Trophoblast cell (in vitro differentiated cells and primary cell): ENCODE measurements around the gene PTPRO.

Experiments
- DNase-seq, 2 donors: peaks; one replicate each; pipeline ENCODE4 v3.0.0-alpha.2; 2016
- H2AFZ ChIP-seq: 2 replicates; pipeline ENCODE4 v1.6.1; 2013; ENCODE audit warnings: low read length, moderate library complexity, mild to moderate bottlenecking; ENCODE audit not compliant: insufficient read depth, poor library complexity
- H2AK5ac ChIP-seq: 2 replicates; pipeline ENCODE4 v1.6.1; 2013; ENCODE audit warnings: mild to moderate bottlenecking, low read length
- H2BK120ac ChIP-seq: 2 replicates; pipeline ENCODE4 v1.6.1; 2013; ENCODE audit warnings: low read length, mild to moderate bottlenecking, moderate library complexity; ENCODE audit not compliant: insufficient read depth, poor library complexity
- H2BK12ac ChIP-seq: 2 replicates; pipeline ENCODE4 v1.6.1; 2013; ENCODE audit warnings: mild to moderate bottlenecking, low read length, moderate library complexity
- H2BK5ac ChIP-seq: 2 replicates; pipeline ENCODE4 v1.6.1; 2013; ENCODE audit warnings: low read length, low read depth, moderate library complexity, mild to moderate bottlenecking; ENCODE audit not compliant: poor library complexity
- H3K14ac ChIP-seq: 2 replicates; pipeline ENCODE4 v1.6.1; 2013; ENCODE audit warnings: mild to moderate bottlenecking, low read length
- H3K18ac ChIP-seq: 2 replicates; pipeline ENCODE4 v1.6.1; 2013; ENCODE audit warnings: mild to moderate bottlenecking, low read length
- H3K23ac ChIP-seq: 2 replicates; pipeline ENCODE4 v1.6.1; 2013; ENCODE audit warnings: low read length
- H3K27ac ChIP-seq: 2 replicates; pipeline ENCODE4 v1.5.1; 2013; ENCODE audit warnings: low read depth, mild to moderate bottlenecking, inconsistent platforms, low read length, moderate library complexity
- H3K27me3 ChIP-seq: 2 replicates; pipeline ENCODE4 v1.6.1; 2013; ENCODE audit warnings: inconsistent platforms, mild to moderate bottlenecking, low read length, moderate library complexity; ENCODE audit not compliant: insufficient read depth
- H3K36me3 ChIP-seq, 2 experiments: 1 replicate in 1 of 2; 2 replicates in 1 of 2; pipeline ENCODE4 v1.6.1; 2013; ENCODE audit warnings: low read length in 2 of 2, mild to moderate bottlenecking in 2 of 2, moderate library complexity in 1 of 2; ENCODE audit not compliant: insufficient read depth in 2 of 2, control insufficient read depth in 1 of 2
- H3K4ac ChIP-seq: 2 replicates; pipeline ENCODE4 v1.6.1; 2013; ENCODE audit warnings: low read depth, mild to moderate bottlenecking, low read length, moderate library complexity
- H3K4me1 ChIP-seq, 2 experiments: 1 replicate in 1 of 2; 2 replicates in 1 of 2; pipeline ENCODE4 v1.6.1; 2013; ENCODE audit warnings: low read length in 2 of 2, mild to moderate bottlenecking in 2 of 2, moderate library complexity in 1 of 2; ENCODE audit not compliant: insufficient read depth in 2 of 2, control insufficient read depth in 1 of 2
- H3K4me2 ChIP-seq: 2 replicates; pipeline ENCODE4 v1.6.1; 2013; ENCODE audit warnings: inconsistent platforms, mild to moderate bottlenecking, low read length, moderate library complexity
- H3K4me3 ChIP-seq: 2 replicates; pipeline ENCODE4 v1.5.1; 2013; ENCODE audit warnings: mild to moderate bottlenecking, low read depth, low read length, inconsistent platforms
- H3K79me1 ChIP-seq: one replicate; pipeline ENCODE4 v1.6.1; 2013; ENCODE audit warnings: low read length
- H3K79me2 ChIP-seq: 2 replicates; pipeline ENCODE4 v1.6.1; 2013; ENCODE audit warnings: low read length, mild to moderate bottlenecking; ENCODE audit not compliant: control insufficient read depth, insufficient read depth, poor library complexity
- H3K9ac ChIP-seq: 2 replicates; pipeline ENCODE4 v1.6.1; 2013; ENCODE audit warnings: mild to moderate bottlenecking, low read length
- H3K9me3 ChIP-seq: 2 replicates; pipeline ENCODE4 v1.6.1; 2013; ENCODE audit warnings: low read depth, mild to moderate bottlenecking, control low read depth, inconsistent platforms, low read length; ENCODE audit not compliant: insufficient read depth
- H4K12ac ChIP-seq: 2 replicates; pipeline ENCODE4 v1.6.1; 2013; ENCODE audit warnings: low read depth, mild to moderate bottlenecking, low read length, moderate library complexity
- H4K8ac ChIP-seq: 2 replicates; pipeline ENCODE4 v1.6.1; 2013; ENCODE audit warnings: low read depth, mild to moderate bottlenecking, low read length, moderate library complexity
- H4K91ac ChIP-seq: one replicate; pipeline ENCODE4 v1.6.1; 2013; ENCODE audit warnings: low read depth, mild to moderate bottlenecking, low read length, moderate library complexity
- WGBS: extraction: QIAGEN DNeasy Blood & Tissue Kit; methylation state at CpG from one replicate; pipeline ENCODE4 v1.1.7; 2013; ENCODE audit warnings: missing lambda C conversion rate; ENCODE audit not compliant: insufficient read length, insufficient coverage; ENCODE audit errors: extremely low coverage; 5-methylcytosine and 5-hydroxymethylcytosine counted together

PTPRO gene

GRCh38 chr12:15525441-15525840 is 203.1 kb downstream of the PTPRO start:
- Histone ChIP-seq H3K27me3 (no peaks in the 10 kb centered on the region), H2BK12ac (no peak overlapping the region), H3K4ac (no peak overlapping the region), H3K23ac (no peak overlapping the region), H2AK5ac (no peak overlapping the region), H3K79me2 (no peaks in the 10 kb centered on the region), H2AFZ (no peak overlapping the region), H3K9ac (no peak overlapping the region), H3K4me1 (no peaks in the 10 kb centered on the region), H3K14ac (no peak overlapping the region), H3K18ac (no peak overlapping the region), H3K27ac (no peak overlapping the region), H2BK5ac (no peak overlapping the region), H2BK120ac (no peak overlapping the region), H3K79me1 (no peaks in the 10 kb centered on the region), H3K4me2 (no peak overlapping the region), H3K9me3 (no peaks in the 10 kb centered on the region), H3K36me3 (no peaks in the 10 kb centered on the region), H4K12ac (no peak overlapping the region), H4K91ac (no peak overlapping the region), H3K4me3 (no peak overlapping the region), H4K8ac (no peak overlapping the region)
- DNase-seq: no peak
- no CpG with 5 or more reads among the region's 2 CpGs for WGBS

GRCh38 chr12:15526033-15526432 is 203.7 kb downstream of the PTPRO start:
- no peaks in the 10 kb centered on the region for H3K27me3 ChIP-seq
- H3K27ac ChIP-seq: no peak overlapping the region
- H3K79me2 ChIP-seq: no peaks in the 10 kb centered on the region
- no peak overlapping the region for H3K9ac ChIP-seq
- H4K91ac ChIP-seq: no peak overlapping the region
- no peak overlapping the region for H3K4me2 ChIP-seq
- no peak overlapping the region for H4K12ac ChIP-seq
- no peaks in the 10 kb centered on the region for H3K9me3 ChIP-seq
- no peaks in the 10 kb centered on the region for H3K79me1 ChIP-seq
- H2BK12ac ChIP-seq: no peak overlapping the region
- no peak overlapping the region for H2BK120ac ChIP-seq
- no peaks in the 10 kb centered on the region for H3K36me3 ChIP-seq
- H3K14ac ChIP-seq: no peak overlapping the region
- H4K8ac ChIP-seq: no peak overlapping the region
- no peak overlapping the region for H2BK5ac ChIP-seq
- no peak overlapping the region for H3K4ac ChIP-seq
- no peak overlapping the region for H3K4me3 ChIP-seq
- no peak overlapping the region for H2AFZ ChIP-seq
- H3K18ac ChIP-seq: no peak overlapping the region
- WGBS: no CpG with 5 or more reads among the region's 4 CpGs
- no peaks in the 10 kb centered on the region for H3K4me1 ChIP-seq
- no peak overlapping the region for H3K23ac ChIP-seq
- no peak for DNase-seq
- no peak overlapping the region for H2AK5ac ChIP-seq

DNA sequence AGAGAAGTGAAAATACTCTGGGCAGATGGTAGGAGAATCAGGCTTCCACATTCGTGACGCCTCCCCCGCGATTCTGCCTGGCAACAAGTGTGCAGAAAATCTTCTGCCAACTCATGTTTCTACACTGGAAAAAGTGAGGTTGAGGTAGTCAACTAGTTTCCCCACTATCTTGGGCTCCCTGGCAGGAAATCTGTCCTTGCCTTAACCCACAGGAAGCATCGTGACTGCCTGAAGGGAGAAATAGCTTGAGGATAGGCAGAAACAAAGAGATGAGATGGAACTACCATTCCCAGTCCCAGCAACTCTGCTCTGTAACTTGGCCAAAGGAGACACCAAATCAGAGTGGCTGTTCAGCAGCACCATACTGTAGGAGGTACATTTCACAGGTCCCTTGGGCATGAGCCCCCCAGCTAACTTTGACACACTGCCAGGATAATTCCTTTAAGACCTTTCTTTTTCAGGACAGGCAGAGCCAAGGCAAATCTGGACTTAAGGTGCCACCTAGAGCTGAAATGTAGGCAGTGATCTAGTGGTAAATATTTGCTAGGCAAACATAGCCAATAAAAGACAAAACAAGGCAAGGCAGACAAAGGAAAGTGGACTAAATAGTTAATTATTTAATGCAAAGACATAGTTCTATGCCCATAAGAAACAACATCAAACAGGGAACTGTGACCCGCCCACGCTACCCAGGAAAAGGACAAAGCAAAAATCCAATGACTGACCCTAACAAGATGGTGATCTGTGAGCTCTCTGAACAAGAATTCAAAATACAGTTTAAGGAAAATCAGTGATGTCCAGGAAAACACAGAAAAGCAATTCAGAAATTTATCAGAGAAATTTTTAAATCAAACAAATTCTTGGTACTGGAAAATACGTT is 205.1 kb downstream of the PTPRO start:
- no peak overlapping the region for H2BK120ac ChIP-seq
- no peaks in the 10 kb centered on the region for H3K36me3 ChIP-seq
- no peak overlapping the region for H4K12ac ChIP-seq
- H4K8ac ChIP-seq: no peak overlapping the region
- H3K27me3 ChIP-seq: no peaks in the 10 kb centered on the region
- no peak overlapping the region for H2BK12ac ChIP-seq
- no peaks in the 10 kb centered on the region for H3K4me1 ChIP-seq
- no peaks in the 10 kb centered on the region for H3K79me1 ChIP-seq
- no peaks in the 10 kb centered on the region for H3K9me3 ChIP-seq
- no peak overlapping the region for H3K14ac ChIP-seq
- DNase-seq: peak in 1 of 2 donors; percentile 23
- H3K9ac ChIP-seq: no peak overlapping the region
- no peak overlapping the region for H3K27ac ChIP-seq
- H4K91ac ChIP-seq: no peak overlapping the region
- WGBS: no CpG with 5 or more reads among the region's 8 CpGs
- peak overlapping the region; percentile 2 for H3K23ac ChIP-seq
- H2AFZ ChIP-seq: no peak overlapping the region
- no peak overlapping the region for H3K4me2 ChIP-seq
- no peaks in the 10 kb centered on the region for H3K79me2 ChIP-seq
- H3K18ac ChIP-seq: no peak overlapping the region
- no peak overlapping the region for H3K4ac ChIP-seq
- no peak overlapping the region for H3K4me3 ChIP-seq
- no peak overlapping the region for H2BK5ac ChIP-seq
- no peak overlapping the region for H2AK5ac ChIP-seq

DNA sequence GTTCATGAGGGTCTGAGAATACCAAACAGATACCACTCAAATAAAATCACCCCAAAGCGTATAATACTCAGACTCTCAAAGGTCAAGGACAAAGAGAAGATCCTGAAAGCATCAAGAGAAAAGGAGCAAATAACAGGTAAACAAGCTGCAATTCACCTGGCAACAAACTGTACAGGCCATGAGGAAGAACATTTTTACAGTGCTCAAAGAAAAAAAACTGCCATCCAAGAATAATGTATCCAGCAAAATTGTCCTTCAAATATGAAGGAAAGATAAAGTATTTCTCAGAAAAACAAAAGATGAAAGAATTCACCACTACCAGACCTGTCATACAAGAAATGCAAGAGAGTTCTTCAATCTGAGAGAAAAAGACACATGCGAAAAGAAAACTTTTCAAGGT is 206.4 kb downstream of the PTPRO start:
- Histone ChIP-seq H3K27ac (no peak overlapping the region), H3K9me3 (no peaks in the 10 kb centered on the region), H3K18ac (no peak overlapping the region), H3K79me2 (no peaks in the 10 kb centered on the region), H2BK5ac (no peak overlapping the region), H3K4me2 (no peak overlapping the region), H4K8ac (no peak overlapping the region), H2BK120ac (no peak overlapping the region), H2AK5ac (no peak overlapping the region), H3K4me1 (no peaks in the 10 kb centered on the region), H3K9ac (no peak overlapping the region), H2AFZ (no peak overlapping the region), H3K23ac (no peak overlapping the region), H4K91ac (no peak overlapping the region), H3K27me3 (no peaks in the 10 kb centered on the region), H3K4me3 (no peak overlapping the region), H4K12ac (no peak overlapping the region), H2BK12ac (no peak overlapping the region), H3K14ac (no peak overlapping the region), H3K36me3 (no peaks in the 10 kb centered on the region), H3K4ac (no peak overlapping the region), H3K79me1 (no peaks in the 10 kb centered on the region)
- no CpG with 5 or more reads among the region's 2 CpGs for WGBS
- no peak for DNase-seq
